H1 (cell line): ENCODE data around the gene PCDH9. TPM values are rescaled to one million over a fixed set of nuclear protein-coding genes. Genes with fewer than 3 reads are reported as not detected.

Source experiments
- CTCF ChIA-PET: fragments of 300-600 bp; sonication (Branson Sonifier 250); formaldehyde crosslinking; loops from one replicate; lab custom pipeline; 2021; ENCODE audit not compliant: partially characterized antibody; lab: Charles Lee
- POLR2A ChIA-PET: fragments of 300-600 bp; sonication (Branson Sonifier 250); formaldehyde crosslinking; loops from one replicate; lab custom pipeline; 2021; ENCODE audit warnings: inconsistent platforms; ENCODE audit not compliant: partially characterized antibody; lab: Charles Lee
- DNase-seq, 2 experiments: peaks; one replicate each; pipeline versions ENCODE4 v3.0.0 to v3.0.0-alpha.2; 2010 to 2022; ENCODE audit warnings: low spot score in 2 of 2, low read depth in 1 of 2, mixed read lengths in 1 of 2
- FAIRE-seq: peaks from 2 replicates; lab custom pipeline; 2011; peaks lifted over from hg19 to GRCh38; lab: Jason Lieb, UNC
- H2AFZ ChIP-seq: 2 replicates; pipeline ENCODE4 v1.8.1; 2012; ENCODE audit warnings: low read length, inconsistent platforms
- H2AK5ac ChIP-seq: 2 replicates; pipeline ENCODE4 v1.6.1; 2013; ENCODE audit warnings: low read depth, low read length
- H2BK120ac ChIP-seq: replicated peaks from 2 replicates; pipeline ENCODE3; 2013; ENCODE audit warnings: low read depth, low read length, inconsistent platforms
- H2BK12ac ChIP-seq: 2 replicates; pipeline ENCODE4 v1.6.1; 2013; ENCODE audit warnings: low read depth, low read length
- H2BK15ac ChIP-seq: 2 replicates; pipeline ENCODE4 v1.6.1; 2013; ENCODE audit warnings: low read length
- H2BK20ac ChIP-seq: 2 replicates; pipeline ENCODE4 v1.6.1; 2013; ENCODE audit warnings: low read length
- H2BK5ac ChIP-seq: 2 replicates; pipeline ENCODE4 v1.6.1; 2013; ENCODE audit warnings: low read depth, low read length
- H3K14ac ChIP-seq: 2 replicates; pipeline ENCODE4 v1.6.1; 2013; ENCODE audit warnings: inconsistent platforms; ENCODE audit not compliant: insufficient read length
- H3K18ac ChIP-seq: 2 replicates; pipeline ENCODE4 v1.6.1; 2013; ENCODE audit warnings: low read length; ENCODE audit errors: extremely low read depth
- H3K23ac ChIP-seq: 2 replicates; pipeline ENCODE4 v1.6.1; 2013; ENCODE audit warnings: inconsistent platforms; ENCODE audit not compliant: insufficient read length
- H3K23me2 ChIP-seq: 2 replicates; pipeline ENCODE4 v1.6.1; 2013; ENCODE audit warnings: low read depth, low read length
- H3K27ac ChIP-seq: 2 replicates; pipeline ENCODE4 v1.6.1; 2011; ENCODE audit warnings: low read depth, low read length, inconsistent platforms
- H3K27me3 ChIP-seq, 4 experiments: replicated peaks in 1 of 4; 1 replicate in 1 of 4; 2 replicates in 3 of 4; pipeline versions ENCODE4 v1.6.1 to v1.8.1; 2011 to 2013; ENCODE audit warnings: low read length in 3 of 4, mild to moderate bottlenecking in 3 of 4, inconsistent platforms in 2 of 4, mixed read lengths in 2 of 4, moderate library complexity in 1 of 4; ENCODE audit not compliant: control insufficient read depth in 3 of 4, insufficient read depth in 3 of 4; ENCODE audit errors: extremely low read depth in 1 of 4
- H3K36me3 ChIP-seq, 4 experiments: 2 replicates each; pipeline versions ENCODE4 v1.6.1 to v1.8.1; 2011 to 2013; ENCODE audit warnings: mild to moderate bottlenecking in 4 of 4, low read length in 3 of 4, moderate library complexity in 2 of 4, control low read depth in 1 of 4, inconsistent platforms in 1 of 4; ENCODE audit not compliant: insufficient read depth in 4 of 4, control insufficient read depth in 2 of 4
- H3K4ac ChIP-seq: replicated peaks from 2 replicates; pipeline ENCODE3; 2013; ENCODE audit warnings: low read length, low read depth, mixed read lengths, inconsistent platforms; ENCODE audit not compliant: insufficient read length
- H3K4me1 ChIP-seq, 4 experiments: replicated peaks in 1 of 4; 1 replicate in 1 of 4; 2 replicates in 3 of 4; pipeline versions ENCODE4 v1.6.1 to v1.8.1; 2011 to 2013; ENCODE audit warnings: low read length in 3 of 4, inconsistent platforms in 2 of 4, mixed read lengths in 1 of 4; ENCODE audit not compliant: insufficient read depth in 4 of 4, control insufficient read depth in 3 of 4
- H3K4me2 ChIP-seq, 2 experiments: 2 replicates each; pipeline versions ENCODE4 v1.6.1 to v1.8.1; 2011 to 2013; ENCODE audit warnings: low read depth in 2 of 2, low read length in 2 of 2, control low read depth in 1 of 2, inconsistent platforms in 1 of 2, mild to moderate bottlenecking in 1 of 2; ENCODE audit not compliant: insufficient read depth in 1 of 2
- H3K4me3 ChIP-seq, 4 experiments: fragments of 200-600, 300-600 bp in 1 of 4; sonication (generic), shearing (Covaris generic), sonication (Bioruptor Twin) in 1 of 4; 2 replicates each; pipeline versions ENCODE4 v1.5.1 to v1.8.1; 2011 to 2016; ENCODE audit warnings: low read length in 4 of 4, low read depth in 3 of 4, control low read depth in 2 of 4, inconsistent platforms in 2 of 4, mild to moderate bottlenecking in 2 of 4, mixed read lengths in 1 of 4, moderate library complexity in 1 of 4; ENCODE audit not compliant: insufficient read depth in 2 of 4; ENCODE audit errors: extremely low read depth in 1 of 4
- H3K56ac ChIP-seq: replicated peaks from 2 replicates; pipeline ENCODE3; 2013; ENCODE audit warnings: low read depth, mild to moderate bottlenecking, mixed read lengths, low read length, inconsistent platforms; ENCODE audit not compliant: insufficient read length
- H3K79me1 ChIP-seq: 2 replicates; pipeline ENCODE4 v1.6.1; 2013; ENCODE audit warnings: low read depth, low read length, control low read depth
- H3K79me2 ChIP-seq, 2 experiments: 2 replicates each; pipeline versions ENCODE4 v1.6.1 to v1.8.1; 2012 to 2013; ENCODE audit warnings: low read length in 2 of 2, mild to moderate bottlenecking in 2 of 2, inconsistent platforms in 1 of 2; ENCODE audit not compliant: insufficient read depth in 2 of 2, control insufficient read depth in 1 of 2
- H3K9ac ChIP-seq, 4 experiments: replicated peaks in 1 of 4; 1 replicate in 1 of 4; 2 replicates in 3 of 4; pipeline versions ENCODE4 v1.6.1 to v1.8.1; 2011 to 2013; ENCODE audit warnings: low read depth in 3 of 4, low read length in 3 of 4, control low read depth in 2 of 4, mild to moderate bottlenecking in 2 of 4, moderate library complexity in 2 of 4, inconsistent platforms in 1 of 4; ENCODE audit errors: extremely low read depth in 1 of 4
- H3K9me3 ChIP-seq, 2 experiments: 2 replicates each; pipeline versions ENCODE4 v1.6.1 to v1.8.1; 2012 to 2013; ENCODE audit warnings: mild to moderate bottlenecking in 2 of 2, moderate library complexity in 2 of 2, control low read depth in 1 of 2, inconsistent platforms in 1 of 2, low read depth in 1 of 2, low read length in 1 of 2, mixed read lengths in 1 of 2; ENCODE audit not compliant: insufficient read depth in 2 of 2
- H4K20me1 ChIP-seq, 2 experiments: replicated peaks in 1 of 2; 2 replicates each; pipeline versions ENCODE3 to v1.8.1; 2011 to 2013; ENCODE audit warnings: inconsistent platforms in 2 of 2, low read length in 2 of 2, mild to moderate bottlenecking in 1 of 2; ENCODE audit not compliant: insufficient read depth in 2 of 2, control insufficient read depth in 1 of 2
- H4K5ac ChIP-seq: 2 replicates; pipeline ENCODE4 v1.6.1; 2013; ENCODE audit warnings: low read length, low read depth, mixed read lengths, inconsistent platforms; ENCODE audit not compliant: insufficient read length
- H4K8ac ChIP-seq: 2 replicates; pipeline ENCODE4 v1.8.0; 2013; ENCODE audit warnings: mild to moderate bottlenecking, moderate library complexity, low read length, inconsistent platforms; ENCODE audit not compliant: insufficient read depth; ENCODE audit errors: extremely low read depth
- H4K91ac ChIP-seq: replicated peaks from 2 replicates; pipeline ENCODE3; 2013; ENCODE audit warnings: low read length, mixed read lengths, inconsistent platforms; ENCODE audit not compliant: insufficient read length
- ATF2 ChIP-seq: IDR thresholded peaks from 2 replicates; pipeline ENCODE4 v1.6.1; 2012; ENCODE audit warnings: low read length, inconsistent platforms
- BRCA1 ChIP-seq: IDR thresholded peaks from 2 replicates; pipeline ENCODE4 v1.6.1; 2012; ENCODE audit warnings: low read depth, low read length, improper control_type of control experiment
- CEBPB ChIP-seq: IDR thresholded peaks from 2 replicates; pipeline ENCODE4 v1.6.1; 2012; ENCODE audit warnings: low read depth, low read length
- CHD1 ChIP-seq: IDR thresholded peaks from 2 replicates; pipeline ENCODE4 v1.6.1; 2012; ENCODE audit warnings: low read depth, low read length, improper control_type of control experiment
- CHD2 ChIP-seq: IDR thresholded peaks from 2 replicates; pipeline ENCODE4 v1.6.1; 2012; ENCODE audit warnings: low read length, improper control_type of control experiment
- GABPA ChIP-seq: IDR thresholded peaks from 2 replicates; pipeline ENCODE4 v1.6.1; 2011; ENCODE audit warnings: mild to moderate bottlenecking, low read length, moderate library complexity, borderline replicate concordance; ENCODE audit not compliant: insufficient read depth
- JUND ChIP-seq: IDR thresholded peaks from 2 replicates; pipeline ENCODE4 v1.6.1; 2011; ENCODE audit warnings: mild to moderate bottlenecking, improper control_type of control experiment, low read length
- KDM4A ChIP-seq: IDR thresholded peaks from one replicate; pipeline ENCODE4 v1.7.1; 2012; ENCODE audit warnings: low read depth, mild to moderate bottlenecking, moderate library complexity, low read length, inconsistent platforms; ENCODE audit not compliant: severe bottlenecking
- KDM5A ChIP-seq: fragments of 200-600 bp; IDR thresholded peaks from 2 replicates; pipeline ENCODE4 v1.7.1; 2012; ENCODE audit warnings: mild to moderate bottlenecking, low read length, inconsistent platforms, mixed read lengths
- PHF8 ChIP-seq: fragments of 200-600 bp; sonication (generic); conservative IDR thresholded peaks from 2 replicates; pipeline ENCODE4 v1.7.1; 2012; ENCODE audit warnings: low read depth, mild to moderate bottlenecking, inconsistent platforms, low read length, moderate library complexity
- SIRT6 ChIP-seq: IDR thresholded peaks from one replicate; pipeline ENCODE4 v1.7.1; 2012; ENCODE audit warnings: low read length, inconsistent platforms
- SP2 ChIP-seq: IDR thresholded peaks from 2 replicates; pipeline ENCODE4 v1.6.1; 2012; ENCODE audit warnings: mild to moderate bottlenecking, low read length, inconsistent platforms
- TEAD4 ChIP-seq: IDR thresholded peaks from 2 replicates; pipeline ENCODE4 v1.6.1; 2012; ENCODE audit warnings: low read depth, low read length, inconsistent platforms, mixed read lengths
- WGBS, 2 experiments: shearing (Covaris generic) in 1 of 2; methylation state at CpG; one replicate each; pipeline versions ENCODE4 v1.1.6 to v1.1.7; 2013 to 2015; ENCODE audit warnings: low lambda C conversion rate in 2 of 2, mixed read lengths in 2 of 2, inconsistent platforms in 1 of 2, low coverage in 1 of 2, missing lambda C conversion rate in 1 of 2; ENCODE audit not compliant: insufficient replicate concordance in 2 of 2, insufficient coverage in 1 of 2, insufficient read length in 1 of 2; ENCODE audit errors: extremely low coverage in 1 of 2, missing lambda C conversion rate in 1 of 2; 5-methylcytosine and 5-hydroxymethylcytosine counted together
- polyA plus RNA-seq, 7 experiments: library from polyadenylated mRNA; depleted of rRNA in 3 of 7; stranded (reverse) in 5 of 7; unstranded in 2 of 7; fragments of >200 nt in 5 of 7; fragments of 200-250 nt in 2 of 7; gene quantifications; 1 replicate in 5 of 7; 2 replicates in 1 of 7; 4 replicates in 1 of 7; pipeline versions ENCODE4 v1.2.1 to v1.2.3, GENCODE V29; 2011 to 2013; ENCODE audit warnings: missing spikeins in 2 of 7, mixed read lengths in 2 of 7
- total RNA-seq: library from RNA; stranded (reverse); fragmentation: NEBNext Ultra II Directional; extraction: Animal tissue kit (Norgen Biotek cat#: 25700); gene quantifications from 2 replicates; pipeline ENCODE4 v1.2.1, GENCODE V29; 2021

PCDH9 gene
- total and polyA plus RNA-seq, 2 of the 8 experiments (the other 6 are each of a cell fraction or from before 2014, with no cell fraction given) = 0.12 to 0.60 TPM

GRCh38 chr13:66563076-66563475 is 667.1 kb downstream of the PCDH9 start:
- peaks cover 0 to 6% of the 10 kb centered on the region in 2 experiments; a peak in 1 of 4 replicates for H3K9me3 ChIP-seq
- no peak overlapping the region for H2BK120ac ChIP-seq
- no peak overlapping the region for H2AFZ ChIP-seq
- TF ChIP-seq KDM5A = no peak
- TF ChIP-seq CEBPB = no peak
- TF ChIP-seq PHF8 = no peak
- TF ChIP-seq JUND = no peak
- no peak for TF ChIP-seq GABPA
- no peak for TF ChIP-seq SIRT6
- no peak for TF ChIP-seq BRCA1
- TF ChIP-seq TEAD4 = no peak
- TF ChIP-seq KDM4A = no peak
- no peak for TF ChIP-seq ATF2
- TF ChIP-seq CHD1 = no peak
- TF ChIP-seq SP2 = no peak
- no peak for TF ChIP-seq CHD2
- 83% methylated on average over 3 of the region's 3 CpGs; no CpG with 5 or more reads in 1 of the 2 experiments for WGBS, 2 experiments
- H3K36me3 ChIP-seq = no peaks in the 10 kb centered on the region
- no peaks in the 10 kb centered on the region for H3K79me1 ChIP-seq
- H4K20me1 ChIP-seq = no peaks in the 10 kb centered on the region
- no peak overlapping the region for H2BK15ac ChIP-seq
- no peak overlapping the region for H3K4me2 ChIP-seq
- H3K27ac ChIP-seq = no peak overlapping the region
- no peak overlapping the region for H2AK5ac ChIP-seq
- no peak overlapping the region for H3K4me3 ChIP-seq
- H3K4ac ChIP-seq = no peak overlapping the region
- no peak overlapping the region for H4K5ac ChIP-seq
- no peak overlapping the region for H3K18ac ChIP-seq
- no peak for DNase-seq
- no peak overlapping the region for H3K23ac ChIP-seq
- H4K91ac ChIP-seq = no peak overlapping the region
- H3K4me1 ChIP-seq = no peaks in the 10 kb centered on the region; a peak in 3 of 7 replicates
- H2BK20ac ChIP-seq = no peak overlapping the region
- H3K23me2 ChIP-seq = no peaks in the 10 kb centered on the region
- no peak overlapping the region for H3K56ac ChIP-seq
- ChIA-PET POLR2A (no interaction called here), CTCF (interaction anchor here (0.9 to 1.4 kb wide), 2 partner anchors 56 to 104 kb away, joined by 3 to 5 read pairs; no protein-coding TSS in a partner anchor)
- no peak overlapping the region for H3K9ac ChIP-seq
- no peak overlapping the region for H2BK5ac ChIP-seq
- H3K27me3 ChIP-seq = no peaks in the 10 kb centered on the region
- H3K79me2 ChIP-seq = no peaks in the 10 kb centered on the region
- H3K14ac ChIP-seq = no peak overlapping the region
- H2BK12ac ChIP-seq = no peak overlapping the region
- H4K8ac ChIP-seq = no peak overlapping the region
- no peak for FAIRE-seq
